ENCODE measurements around the gene F12.

F12 gene

DNA sequence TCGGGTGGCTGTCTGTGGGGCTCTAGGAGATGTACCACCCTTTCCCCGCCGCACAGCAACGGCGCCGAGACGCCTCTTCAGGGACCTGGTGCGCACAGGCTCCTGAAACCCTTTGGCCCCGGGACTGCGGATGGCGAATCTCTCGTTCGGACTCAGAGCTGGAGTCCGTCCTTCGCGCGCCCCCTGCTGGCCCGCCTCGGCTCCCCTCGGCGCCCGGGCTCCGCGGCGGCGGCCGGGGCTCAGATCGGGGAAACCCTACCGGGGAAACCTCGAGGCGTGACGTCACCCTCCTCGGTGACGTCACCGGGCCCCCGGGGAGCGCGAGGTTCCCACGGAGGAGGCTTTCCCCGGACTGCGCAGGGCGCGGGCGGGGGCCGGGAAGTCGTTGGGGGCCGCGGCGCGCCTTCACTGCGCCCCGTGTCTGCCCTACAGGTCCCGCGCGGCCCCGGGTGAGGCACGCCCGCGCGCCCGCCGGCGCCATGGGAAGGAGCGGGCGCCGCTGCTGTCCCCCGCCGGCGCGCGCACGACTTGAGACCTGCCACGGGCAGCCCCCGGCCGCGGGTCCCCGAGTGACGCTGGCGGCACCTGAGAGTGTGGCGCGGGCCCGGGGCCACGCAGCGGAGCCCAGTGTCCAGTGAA, 45.2 kb upstream of the F12 start (continued):
- TF ChIP-seq, protein P1, sequence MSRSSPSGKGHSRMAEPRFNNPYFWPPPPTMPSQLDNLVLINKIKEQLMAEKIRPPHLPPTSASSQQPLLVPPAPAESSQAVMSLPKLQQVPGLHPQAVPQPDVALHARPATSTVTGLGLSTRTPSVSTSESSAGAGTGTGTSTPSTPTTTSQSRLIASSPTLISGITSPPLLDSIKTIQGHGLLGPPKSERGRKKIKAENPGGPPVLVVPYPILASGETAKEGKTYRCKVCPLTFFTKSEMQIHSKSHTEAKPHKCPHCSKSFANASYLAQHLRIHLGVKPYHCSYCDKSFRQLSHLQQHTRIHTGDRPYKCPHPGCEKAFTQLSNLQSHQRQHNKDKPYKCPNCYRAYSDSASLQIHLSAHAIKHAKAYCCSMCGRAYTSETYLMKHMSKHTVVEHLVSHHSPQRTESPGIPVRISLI (tag by site-specific recombination; IDR thresholded peaks at IDR 0.05) = no peak
- TF ChIP-seq, protein P2, sequence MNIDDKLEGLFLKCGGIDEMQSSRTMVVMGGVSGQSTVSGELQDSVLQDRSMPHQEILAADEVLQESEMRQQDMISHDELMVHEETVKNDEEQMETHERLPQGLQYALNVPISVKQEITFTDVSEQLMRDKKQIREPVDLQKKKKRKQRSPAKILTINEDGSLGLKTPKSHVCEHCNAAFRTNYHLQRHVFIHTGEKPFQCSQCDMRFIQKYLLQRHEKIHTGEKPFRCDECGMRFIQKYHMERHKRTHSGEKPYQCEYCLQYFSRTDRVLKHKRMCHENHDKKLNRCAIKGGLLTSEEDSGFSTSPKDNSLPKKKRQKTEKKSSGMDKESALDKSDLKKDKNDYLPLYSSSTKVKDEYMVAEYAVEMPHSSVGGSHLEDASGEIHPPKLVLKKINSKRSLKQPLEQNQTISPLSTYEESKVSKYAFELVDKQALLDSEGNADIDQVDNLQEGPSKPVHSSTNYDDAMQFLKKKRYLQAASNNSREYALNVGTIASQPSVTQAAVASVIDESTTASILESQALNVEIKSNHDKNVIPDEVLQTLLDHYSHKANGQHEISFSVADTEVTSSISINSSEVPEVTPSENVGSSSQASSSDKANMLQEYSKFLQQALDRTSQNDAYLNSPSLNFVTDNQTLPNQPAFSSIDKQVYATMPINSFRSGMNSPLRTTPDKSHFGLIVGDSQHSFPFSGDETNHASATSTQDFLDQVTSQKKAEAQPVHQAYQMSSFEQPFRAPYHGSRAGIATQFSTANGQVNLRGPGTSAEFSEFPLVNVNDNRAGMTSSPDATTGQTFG (tag by site-specific recombination; IDR thresholded peaks at IDR 0.05; ENCODE audit: borderline replicate concordance) = peak; percentile 75; the same call in 1 of the 2 replicates
- TF ChIP-seq SP2 (tag by site-specific recombination; IDR thresholded peaks at IDR 0.05) = no peak
- no peak for TF ChIP-seq ZNF302 (tag by site-specific recombination; IDR thresholded peaks at IDR 0.05; ENCODE audit: low read depth)
- TF ChIP-seq, protein P3, sequence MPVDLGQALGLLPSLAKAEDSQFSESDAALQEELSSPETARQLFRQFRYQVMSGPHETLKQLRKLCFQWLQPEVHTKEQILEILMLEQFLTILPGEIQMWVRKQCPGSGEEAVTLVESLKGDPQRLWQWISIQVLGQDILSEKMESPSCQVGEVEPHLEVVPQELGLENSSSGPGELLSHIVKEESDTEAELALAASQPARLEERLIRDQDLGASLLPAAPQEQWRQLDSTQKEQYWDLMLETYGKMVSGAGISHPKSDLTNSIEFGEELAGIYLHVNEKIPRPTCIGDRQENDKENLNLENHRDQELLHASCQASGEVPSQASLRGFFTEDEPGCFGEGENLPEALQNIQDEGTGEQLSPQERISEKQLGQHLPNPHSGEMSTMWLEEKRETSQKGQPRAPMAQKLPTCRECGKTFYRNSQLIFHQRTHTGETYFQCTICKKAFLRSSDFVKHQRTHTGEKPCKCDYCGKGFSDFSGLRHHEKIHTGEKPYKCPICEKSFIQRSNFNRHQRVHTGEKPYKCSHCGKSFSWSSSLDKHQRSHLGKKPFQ (tag by site-specific recombination; IDR thresholded peaks at IDR 0.05) = no peak
- no peak for TF ChIP-seq ZNF133 (tag by site-specific recombination; IDR thresholded peaks at IDR 0.05)
- TF ChIP-seq MZF1 (tag by site-specific recombination; IDR thresholded peaks at IDR 0.05; ENCODE audit: borderline replicate concordance) = no peak
- TF ChIP-seq ZNF16 (tag by site-specific recombination; IDR thresholded peaks at IDR 0.05; ENCODE audit: low read depth) = no peak
- no peak for TF ChIP-seq TCF7L2 (IDR thresholded peaks at IDR 0.05; ENCODE audit: borderline replicate concordance, low read depth, low read length)
- TF ChIP-seq ZNF132 (tag by site-specific recombination; IDR thresholded peaks at IDR 0.05; ENCODE audit: borderline replicate concordance) = no peak
- no peak for TF ChIP-seq ZNF426 (tag by site-specific recombination; IDR thresholded peaks at IDR 0.05)
- TF ChIP-seq ZNF777 (tag by site-specific recombination; IDR thresholded peaks at IDR 0.05; ENCODE audit: borderline replicate concordance) = no peak
- 0 out of 2 replicates have a peak, but pooled peaks have one; percentile 10 for TF ChIP-seq ZNF10 (tag by site-specific recombination; IDR thresholded peaks at IDR 0.05)
- peak; percentile 38; the same call in 1 of the 2 replicates for TF ChIP-seq ZNF394 (tag by site-specific recombination; IDR thresholded peaks at IDR 0.05; ENCODE audit: borderline replicate concordance)
- no peak for TF ChIP-seq HOXC10 (CRISPR knock-in tag; IDR thresholded peaks at IDR 0.05)
- TF ChIP-seq, protein P4, sequence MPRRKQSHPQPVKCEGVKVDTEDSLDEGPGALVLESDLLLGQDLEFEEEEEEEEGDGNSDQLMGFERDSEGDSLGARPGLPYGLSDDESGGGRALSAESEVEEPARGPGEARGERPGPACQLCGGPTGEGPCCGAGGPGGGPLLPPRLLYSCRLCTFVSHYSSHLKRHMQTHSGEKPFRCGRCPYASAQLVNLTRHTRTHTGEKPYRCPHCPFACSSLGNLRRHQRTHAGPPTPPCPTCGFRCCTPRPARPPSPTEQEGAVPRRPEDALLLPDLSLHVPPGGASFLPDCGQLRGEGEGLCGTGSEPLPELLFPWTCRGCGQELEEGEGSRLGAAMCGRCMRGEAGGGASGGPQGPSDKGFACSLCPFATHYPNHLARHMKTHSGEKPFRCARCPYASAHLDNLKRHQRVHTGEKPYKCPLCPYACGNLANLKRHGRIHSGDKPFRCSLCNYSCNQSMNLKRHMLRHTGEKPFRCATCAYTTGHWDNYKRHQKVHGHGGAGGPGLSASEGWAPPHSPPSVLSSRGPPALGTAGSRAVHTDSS (tag by site-specific recombination; IDR thresholded peaks at IDR 0.05) = no peak
- TF ChIP-seq, protein P5, sequence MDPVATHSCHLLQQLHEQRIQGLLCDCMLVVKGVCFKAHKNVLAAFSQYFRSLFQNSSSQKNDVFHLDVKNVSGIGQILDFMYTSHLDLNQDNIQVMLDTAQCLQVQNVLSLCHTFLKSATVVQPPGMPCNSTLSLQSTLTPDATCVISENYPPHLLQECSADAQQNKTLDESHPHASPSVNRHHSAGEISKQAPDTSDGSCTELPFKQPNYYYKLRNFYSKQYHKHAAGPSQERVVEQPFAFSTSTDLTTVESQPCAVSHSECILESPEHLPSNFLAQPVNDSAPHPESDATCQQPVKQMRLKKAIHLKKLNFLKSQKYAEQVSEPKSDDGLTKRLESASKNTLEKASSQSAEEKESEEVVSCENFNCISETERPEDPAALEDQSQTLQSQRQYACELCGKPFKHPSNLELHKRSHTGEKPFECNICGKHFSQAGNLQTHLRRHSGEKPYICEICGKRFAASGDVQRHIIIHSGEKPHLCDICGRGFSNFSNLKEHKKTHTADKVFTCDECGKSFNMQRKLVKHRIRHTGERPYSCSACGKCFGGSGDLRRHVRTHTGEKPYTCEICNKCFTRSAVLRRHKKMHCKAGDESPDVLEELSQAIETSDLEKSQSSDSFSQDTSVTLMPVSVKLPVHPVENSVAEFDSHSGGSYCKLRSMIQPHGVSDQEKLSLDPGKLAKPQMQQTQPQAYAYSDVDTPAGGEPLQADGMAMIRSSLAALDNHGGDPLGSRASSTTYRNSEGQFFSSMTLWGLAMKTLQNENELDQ (tag by site-specific recombination; IDR thresholded peaks at IDR 0.05; ENCODE audit: low read depth) = no peak
- TF ChIP-seq ZNF776 (tag by site-specific recombination; IDR thresholded peaks at IDR 0.05; ENCODE audit: borderline replicate concordance) = no peak
- no peak; the same call in 1 of the 2 replicates for TF ChIP-seq SP3 (tag by site-specific recombination; IDR thresholded peaks at IDR 0.05)
- no peak for TF ChIP-seq ZNF221 (tag by site-specific recombination; IDR thresholded peaks at IDR 0.05; ENCODE audit: borderline replicate concordance)
- no peak for TF ChIP-seq ZNF354C (tag by site-specific recombination; IDR thresholded peaks at IDR 0.05; ENCODE audit: borderline replicate concordance, low read depth)
- no peak for TF ChIP-seq ZNF701 (tag by site-specific recombination; IDR thresholded peaks at IDR 0.05)
- peak; percentile 72 for TF ChIP-seq ZBTB48 (tag by site-specific recombination; IDR thresholded peaks at IDR 0.05)
- no peak for TF ChIP-seq ZNF138 (tag by site-specific recombination; IDR thresholded peaks at IDR 0.05; ENCODE audit: borderline replicate concordance)
- no peak for TF ChIP-seq ZNF274 (IDR thresholded peaks at IDR 0.05; ENCODE audit: low read length)
- no peak for TF ChIP-seq ZNF274 (tag by site-specific recombination; IDR thresholded peaks at IDR 0.05; ENCODE audit: borderline replicate concordance)
- TF ChIP-seq, protein P6, sequence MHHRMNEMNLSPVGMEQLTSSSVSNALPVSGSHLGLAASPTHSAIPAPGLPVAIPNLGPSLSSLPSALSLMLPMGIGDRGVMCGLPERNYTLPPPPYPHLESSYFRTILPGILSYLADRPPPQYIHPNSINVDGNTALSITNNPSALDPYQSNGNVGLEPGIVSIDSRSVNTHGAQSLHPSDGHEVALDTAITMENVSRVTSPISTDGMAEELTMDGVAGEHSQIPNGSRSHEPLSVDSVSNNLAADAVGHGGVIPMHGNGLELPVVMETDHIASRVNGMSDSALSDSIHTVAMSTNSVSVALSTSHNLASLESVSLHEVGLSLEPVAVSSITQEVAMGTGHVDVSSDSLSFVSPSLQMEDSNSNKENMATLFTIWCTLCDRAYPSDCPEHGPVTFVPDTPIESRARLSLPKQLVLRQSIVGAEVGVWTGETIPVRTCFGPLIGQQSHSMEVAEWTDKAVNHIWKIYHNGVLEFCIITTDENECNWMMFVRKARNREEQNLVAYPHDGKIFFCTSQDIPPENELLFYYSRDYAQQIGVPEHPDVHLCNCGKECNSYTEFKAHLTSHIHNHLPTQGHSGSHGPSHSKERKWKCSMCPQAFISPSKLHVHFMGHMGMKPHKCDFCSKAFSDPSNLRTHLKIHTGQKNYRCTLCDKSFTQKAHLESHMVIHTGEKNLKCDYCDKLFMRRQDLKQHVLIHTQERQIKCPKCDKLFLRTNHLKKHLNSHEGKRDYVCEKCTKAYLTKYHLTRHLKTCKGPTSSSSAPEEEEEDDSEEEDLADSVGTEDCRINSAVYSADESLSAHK (tag by site-specific recombination; IDR thresholded peaks at IDR 0.05) = peak; percentile 55
- TF ChIP-seq ZBTB8A (tag by site-specific recombination; IDR thresholded peaks at IDR 0.05) = peak; percentile 75

Measured in HEK293 (cell line).